ENCODE data around the gene MPIG6B.

- TF ChIP-seq PPARA (CRISPR knock-in tag; IDR thresholded peaks at IDR 0.05; ENCODE audit: borderline replicate concordance) (no peak), ZNF565 (CRISPR knock-in tag; conservative IDR thresholded peaks at IDR 0.05; ENCODE audit: low read depth) (no peak), TOX (CRISPR knock-in tag; IDR thresholded peaks at IDR 0.05; ENCODE audit: borderline replicate concordance) (no peak), RARB (CRISPR knock-in tag; IDR thresholded peaks at IDR 0.05) (no peak), SNAI2 (CRISPR knock-in tag; IDR thresholded peaks at IDR 0.05) (no peak), ZC3H10 (CRISPR knock-in tag; IDR thresholded peaks at IDR 0.05) (no peak), ZNF70 (CRISPR knock-in tag; IDR thresholded peaks at IDR 0.05) (no peak), CSRNP3 (CRISPR knock-in tag; IDR thresholded peaks at IDR 0.05) (no peak), ARNTL (CRISPR knock-in tag; IDR thresholded peaks at IDR 0.05; ENCODE audit: borderline replicate concordance, low read depth) (no peak), OSR1 (CRISPR knock-in tag; IDR thresholded peaks at IDR 0.05) (no peak), CSDC2 (CRISPR knock-in tag; IDR thresholded peaks at IDR 0.05) (no peak)
- TF ChIP-seq, protein P1, sequence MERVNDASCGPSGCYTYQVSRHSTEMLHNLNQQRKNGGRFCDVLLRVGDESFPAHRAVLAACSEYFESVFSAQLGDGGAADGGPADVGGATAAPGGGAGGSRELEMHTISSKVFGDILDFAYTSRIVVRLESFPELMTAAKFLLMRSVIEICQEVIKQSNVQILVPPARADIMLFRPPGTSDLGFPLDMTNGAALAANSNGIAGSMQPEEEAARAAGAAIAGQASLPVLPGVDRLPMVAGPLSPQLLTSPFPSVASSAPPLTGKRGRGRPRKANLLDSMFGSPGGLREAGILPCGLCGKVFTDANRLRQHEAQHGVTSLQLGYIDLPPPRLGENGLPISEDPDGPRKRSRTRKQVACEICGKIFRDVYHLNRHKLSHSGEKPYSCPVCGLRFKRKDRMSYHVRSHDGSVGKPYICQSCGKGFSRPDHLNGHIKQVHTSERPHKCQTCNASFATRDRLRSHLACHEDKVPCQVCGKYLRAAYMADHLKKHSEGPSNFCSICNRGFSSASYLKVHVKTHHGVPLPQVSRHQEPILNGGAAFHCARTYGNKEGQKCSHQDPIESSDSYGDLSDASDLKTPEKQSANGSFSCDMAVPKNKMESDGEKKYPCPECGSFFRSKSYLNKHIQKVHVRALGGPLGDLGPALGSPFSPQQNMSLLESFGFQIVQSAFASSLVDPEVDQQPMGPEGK (CRISPR knock-in tag; IDR thresholded peaks at IDR 0.05; ENCODE audit: borderline replicate concordance), result no peak
- TF ChIP-seq, protein P2, sequence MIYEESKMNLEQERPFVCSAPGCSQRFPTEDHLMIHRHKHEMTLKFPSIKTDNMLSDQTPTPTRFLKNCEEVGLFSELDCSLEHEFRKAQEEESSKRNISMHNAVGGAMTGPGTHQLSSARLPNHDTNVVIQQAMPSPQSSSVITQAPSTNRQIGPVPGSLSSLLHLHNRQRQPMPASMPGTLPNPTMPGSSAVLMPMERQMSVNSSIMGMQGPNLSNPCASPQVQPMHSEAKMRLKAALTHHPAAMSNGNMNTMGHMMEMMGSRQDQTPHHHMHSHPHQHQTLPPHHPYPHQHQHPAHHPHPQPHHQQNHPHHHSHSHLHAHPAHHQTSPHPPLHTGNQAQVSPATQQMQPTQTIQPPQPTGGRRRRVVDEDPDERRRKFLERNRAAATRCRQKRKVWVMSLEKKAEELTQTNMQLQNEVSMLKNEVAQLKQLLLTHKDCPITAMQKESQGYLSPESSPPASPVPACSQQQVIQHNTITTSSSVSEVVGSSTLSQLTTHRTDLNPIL (CRISPR knock-in tag; IDR thresholded peaks at IDR 0.05; ENCODE audit: low read depth), result no peak
These were observed 42.0 kb upstream of the MPIG6B start for GRCh38 chr6:31681135-31681671.
